GM12878 (cell line): Measurements from ENCODE around the gene DNAH1. TPM values are rescaled to one million over a fixed set of nuclear protein-coding genes. Genes with fewer than 3 reads are reported as not detected.

ENCODE experiments used
- ATAC-seq: fragments of 200-7000 bp; cut with Tn5 transposase; 3 replicates; pipeline ENCODE4 v1.9.1; 2020; ENCODE audit warnings: mild to moderate bottlenecking, moderate library complexity
- BruUV-seq: library from RNA; stranded (reverse); fragments of 400-500 nt; replicated peaks from 2 replicates; lab custom pipeline; 2021; lab: Mats Ljungman, UMichigan
- CTCF ChIA-PET: fragments of 300-600 bp; sonication (Branson Sonifier 250); formaldehyde crosslinking; extraction: SDS; loops from one replicate; lab custom pipeline; 2021; ENCODE audit warnings: inconsistent platforms; lab: Yijun Ruan, JAX
- POLR2A ChIA-PET: fragments of 350-600 bp; formaldehyde crosslinking; extraction: SDS; loops from one replicate; lab custom pipeline; 2021; ENCODE audit warnings: inconsistent platforms; lab: Charles Lee
- RAD21 ChIA-PET: fragments of 300-600 bp; sonication (Branson Sonifier 250); formaldehyde crosslinking; loops from one replicate; lab custom pipeline; 2023; ENCODE audit warnings: antibody characterized with exemption; ENCODE audit not compliant: unreplicated experiment; lab: Charles Lee
- SMC1A ChIA-PET: fragments of 300-600 bp; sonication (Branson Sonifier 250); formaldehyde crosslinking; loops from one replicate; lab custom pipeline; 2023; ENCODE audit not compliant: unreplicated experiment, uncharacterized antibody; lab: Charles Lee
- DNase-seq: peaks from one replicate; pipeline ENCODE4 v3.0.0-alpha.2; 2011; ENCODE audit warnings: low read depth, low spot score
- FAIRE-seq: peaks from 3 replicates; lab custom pipeline; 2011; peaks lifted over from hg19 to GRCh38; lab: Jason Lieb, UNC
- H2AFZ ChIP-seq: 2 replicates; pipeline ENCODE4 v1.6.0; 2011; ENCODE audit warnings: low read depth, low read length, control low read depth; ENCODE audit not compliant: control insufficient read depth
- H3K27ac ChIP-seq: 2 replicates; pipeline ENCODE4 v1.5.1; 2011; ENCODE audit warnings: control low read depth; ENCODE audit not compliant: control insufficient read depth, insufficient read depth
- H3K27me3 ChIP-seq, 2 experiments: replicated peaks in 1 of 2; 2 replicates each; pipeline versions ENCODE4 v1.6.0 to v1.6.1; 2011; ENCODE audit warnings: low read length in 1 of 2; ENCODE audit not compliant: control insufficient read depth in 2 of 2, insufficient read depth in 2 of 2
- H3K36me3 ChIP-seq, 2 experiments: 2 replicates each; pipeline ENCODE4 v1.5.1; 2011; ENCODE audit warnings: low read length in 1 of 2; ENCODE audit not compliant: control insufficient read depth in 2 of 2, insufficient read depth in 2 of 2
- H3K4me1 ChIP-seq: 2 replicates; pipeline ENCODE4 v1.6.1; 2011; ENCODE audit warnings: mild to moderate bottlenecking, low read length, moderate library complexity, mixed read lengths; ENCODE audit not compliant: control insufficient read depth, insufficient read depth
- H3K4me2 ChIP-seq: 2 replicates; pipeline ENCODE4 v1.6.0; 2011; ENCODE audit warnings: control low read depth; ENCODE audit not compliant: control insufficient read depth, insufficient read depth
- H3K4me3 ChIP-seq: fragments of 200-600 bp; sonication (generic); 2 replicates; pipeline ENCODE4 v1.5.1; 2016
- H3K79me2 ChIP-seq: 2 replicates; pipeline ENCODE4 v1.6.0; 2011; ENCODE audit warnings: low read length; ENCODE audit not compliant: control insufficient read depth, insufficient read depth
- H3K9ac ChIP-seq: 2 replicates; pipeline ENCODE4 v1.8.0; 2011; ENCODE audit warnings: low read length, control low read depth, mixed read lengths; ENCODE audit not compliant: control insufficient read depth, insufficient read depth
- H3K9me3 ChIP-seq: replicated peaks from 3 replicates; pipeline ENCODE4 v1.5.1; 2011; ENCODE audit warnings: mild to moderate bottlenecking, low read length; ENCODE audit not compliant: control insufficient read depth, insufficient read depth
- H4K20me1 ChIP-seq: 2 replicates; pipeline ENCODE4 v1.6.0; 2011; ENCODE audit not compliant: control insufficient read depth, insufficient read depth
- GABPA ChIP-seq: IDR thresholded peaks from 2 replicates; pipeline ENCODE4 v1.6.1; 2014; ENCODE audit warnings: antibody characterized with exemption, low read depth, mild to moderate bottlenecking, inconsistent platforms
- TARDBP ChIP-seq: IDR thresholded peaks from 2 replicates; pipeline ENCODE4 v1.6.1; 2016; ENCODE audit warnings: borderline replicate concordance
- TBL1XR1 ChIP-seq: IDR thresholded peaks from 2 replicates; pipeline ENCODE4 v1.6.1; 2012; ENCODE audit warnings: low read depth, low read length, improper control_type of control experiment
- TCF3 ChIP-seq: IDR thresholded peaks from 2 replicates; pipeline ENCODE4 v1.6.1; 2012; ENCODE audit warnings: low read depth, mild to moderate bottlenecking, low read length, borderline replicate concordance; ENCODE audit not compliant: insufficient read depth
- TCF7 ChIP-seq: IDR thresholded peaks from 2 replicates; pipeline ENCODE4 v1.6.1; 2014; ENCODE audit warnings: antibody characterized with exemption, borderline replicate concordance
- YBX1 ChIP-seq: fragments of 450-650 bp; IDR thresholded peaks from 2 replicates; pipeline ENCODE4 v1.6.1; 2016; ENCODE audit warnings: antibody characterized with exemption
- WGBS: methylation state at CpG from one replicate; pipeline ENCODE4 v1.1.6; 2016; ENCODE audit warnings: low lambda C conversion rate; ENCODE audit not compliant: insufficient replicate concordance, insufficient coverage; ENCODE audit errors: missing lambda C conversion rate; 5-methylcytosine and 5-hydroxymethylcytosine counted together
- in situ Hi-C: fragments of 300-500 bp; cut with MboI; formaldehyde crosslinking; loops from 9 replicates; pipeline ENCODE4 v1.14.3; 2018; ENCODE audit warnings: mixed read lengths
- intact Hi-C: fragments of 100-400 bp; cut with micrococcal nuclease; formaldehyde crosslinking; loops from one replicate; pipeline ENCODE4 v1.14.2; 2022; ENCODE audit not compliant: unreplicated experiment
- polyA plus RNA-seq, 11 experiments: library from polyadenylated mRNA; depleted of rRNA in 4 of 11; unstranded in 6 of 11; stranded (reverse) in 5 of 11; fragments of >200 nt; fragmentation: Nextera tagmentation in 4 of 11; fragmentation: Illumina TruSeq in 1 of 11; extraction: Ambion mirVana in 4 of 11; extraction: Trizol in 1 of 11; gene quantifications; 1 replicate in 1 of 11; 2 replicates in 10 of 11; pipeline versions ENCODE4 v1.2.1 to v1.2.3, GENCODE V29; 2011 to 2016; ENCODE audit warnings: inconsistent platforms in 2 of 11, missing spikeins in 2 of 11, low read depth in 1 of 11
- total RNA-seq, 4 experiments: library from RNA; depleted of rRNA in 3 of 4; stranded (reverse); fragments of >200 nt in 3 of 4; fragmentation: Illumina TruSeq in 1 of 4; extraction: Trizol in 1 of 4; gene quantifications; 2 replicates each; pipeline versions ENCODE4 v1.2.1 to v1.2.3, GENCODE V29; 2013 to 2021
- TF ChIP-seq, protein P1 (sequence below): fragments of 450-650 bp; IDR thresholded peaks from 2 replicates; pipeline ENCODE4 v1.6.1; 2017; ENCODE audit warnings: antibody characterized with exemption, mild to moderate bottlenecking, moderate library complexity

Gene DNAH1
- total and polyA plus RNA-seq, 10 of the 15 experiments (the other 5 are each of a cell fraction or from before 2014, with no cell fraction given): 0.31 to 5.8 (median 2.7) TPM

DNA sequence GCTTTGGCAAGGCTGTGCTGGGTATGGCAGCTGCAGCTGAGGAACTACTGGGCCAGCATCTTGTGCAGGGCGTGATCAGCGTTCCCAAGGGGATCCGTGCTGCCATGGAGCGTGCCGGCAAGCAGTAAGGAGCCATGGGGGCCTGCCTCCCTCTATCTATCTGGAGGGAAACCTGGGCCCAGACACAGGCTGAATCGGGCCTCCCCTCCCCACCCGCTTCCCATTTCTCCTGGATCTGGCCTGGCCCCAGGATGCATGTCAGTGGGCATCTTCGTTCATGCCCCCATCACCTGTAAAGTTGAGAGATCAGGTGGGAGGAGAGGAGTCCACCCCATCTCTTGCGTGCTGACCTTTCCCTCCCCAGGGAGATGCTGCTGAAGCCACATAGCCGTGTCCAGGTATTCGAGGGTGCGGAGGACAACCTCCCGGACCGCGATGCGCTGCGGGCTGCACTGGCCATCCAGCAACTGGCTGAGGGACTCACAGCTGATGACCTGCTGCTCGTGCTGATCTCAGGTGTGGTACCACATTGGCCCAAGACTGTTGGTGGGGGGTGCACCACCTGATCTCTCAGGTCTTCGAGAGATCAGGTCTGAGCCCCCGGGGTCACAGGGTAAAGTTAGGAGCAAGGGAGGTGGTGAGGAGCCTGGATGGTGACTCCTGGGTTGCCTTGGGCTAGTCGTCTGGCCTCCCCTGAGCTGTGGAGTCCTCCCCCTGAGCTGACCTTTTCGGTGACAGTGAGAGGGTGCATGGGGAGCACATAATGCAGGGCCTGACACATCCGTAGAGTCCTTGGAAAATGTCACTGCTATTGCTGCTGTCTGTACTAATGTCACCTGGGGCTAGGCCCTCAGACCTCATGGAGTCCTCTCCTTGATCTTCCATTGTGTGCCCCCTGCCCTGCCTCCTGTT lies 25.3 kb upstream of the DNAH1 start:
- H3K4me2 ChIP-seq: no peak overlapping the region
- BruUV-seq: no TSS peak
- in situ Hi-C loops (loop anchor here (5.0 kb wide), 1 partner anchor 51 kb away; no protein-coding TSS in a partner anchor), intact Hi-C loops (loop anchor here (1.0 to 5.0 kb wide), 3 partner anchors 48 to 156 kb away; partner anchors contain the start of gene SEMA3G)
- H3K9me3 ChIP-seq: no peaks in the 10 kb centered on the region
- H3K36me3 ChIP-seq: peaks cover 3 to 6% of the 10 kb centered on the region in 2 experiments; a peak in 3 of 4 replicates
- H2AFZ ChIP-seq: no peak overlapping the region
- no peaks in the 10 kb centered on the region for H4K20me1 ChIP-seq
- no peaks in the 10 kb centered on the region for H3K27me3 ChIP-seq
- no peak overlapping the region for H3K4me3 ChIP-seq
- H3K27ac ChIP-seq: no peak overlapping the region
- ChIA-PET RAD21 (interaction anchor here (0.7 to 7.5 kb wide), 5 partner anchors 10 to 94 kb away, joined by 3 to 131 read pairs (median 3); no protein-coding TSS in a partner anchor), SMC1A (interaction anchor here (1.0 to 6.1 kb wide), 6 partner anchors 12 to 95 kb away, joined by 3 to 159 read pairs (median 5); partner anchors contain the start of gene WDR82), POLR2A (interaction anchor here (1.2 to 3.7 kb wide), 2 partner anchors 9 to 13 kb away, joined by 4 to 48 read pairs; partner anchors contain the start of gene WDR82), CTCF (interaction anchor here (0.9 to 19.0 kb wide), 12 partner anchors 9 to 157 kb away, joined by 3 to 451 read pairs (median 6); no protein-coding TSS in a partner anchor)
- FAIRE-seq (no peak), ATAC-seq (no peak), DNase-seq (no peak)
- H3K4me1 ChIP-seq: peaks cover 11% of the 10 kb centered on the region
- WGBS: 79% methylated on average over 22 of the region's 23 CpGs
- H3K9ac ChIP-seq: no peak overlapping the region
- no peak for TF ChIP-seq TARDBP
- no peak for TF ChIP-seq TCF7
- TF ChIP-seq TCF3: no peak
- TF ChIP-seq, protein P1, sequence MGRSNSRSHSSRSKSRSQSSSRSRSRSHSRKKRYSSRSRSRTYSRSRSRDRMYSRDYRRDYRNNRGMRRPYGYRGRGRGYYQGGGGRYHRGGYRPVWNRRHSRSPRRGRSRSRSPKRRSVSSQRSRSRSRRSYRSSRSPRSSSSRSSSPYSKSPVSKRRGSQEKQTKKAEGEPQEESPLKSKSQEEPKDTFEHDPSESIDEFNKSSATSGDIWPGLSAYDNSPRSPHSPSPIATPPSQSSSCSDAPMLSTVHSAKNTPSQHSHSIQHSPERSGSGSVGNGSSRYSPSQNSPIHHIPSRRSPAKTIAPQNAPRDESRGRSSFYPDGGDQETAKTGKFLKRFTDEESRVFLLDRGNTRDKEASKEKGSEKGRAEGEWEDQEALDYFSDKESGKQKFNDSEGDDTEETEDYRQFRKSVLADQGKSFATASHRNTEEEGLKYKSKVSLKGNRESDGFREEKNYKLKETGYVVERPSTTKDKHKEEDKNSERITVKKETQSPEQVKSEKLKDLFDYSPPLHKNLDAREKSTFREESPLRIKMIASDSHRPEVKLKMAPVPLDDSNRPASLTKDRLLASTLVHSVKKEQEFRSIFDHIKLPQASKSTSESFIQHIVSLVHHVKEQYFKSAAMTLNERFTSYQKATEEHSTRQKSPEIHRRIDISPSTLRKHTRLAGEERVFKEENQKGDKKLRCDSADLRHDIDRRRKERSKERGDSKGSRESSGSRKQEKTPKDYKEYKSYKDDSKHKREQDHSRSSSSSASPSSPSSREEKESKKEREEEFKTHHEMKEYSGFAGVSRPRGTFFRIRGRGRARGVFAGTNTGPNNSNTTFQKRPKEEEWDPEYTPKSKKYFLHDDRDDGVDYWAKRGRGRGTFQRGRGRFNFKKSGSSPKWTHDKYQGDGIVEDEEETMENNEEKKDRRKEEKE: no peak
- no peak for TF ChIP-seq TBL1XR1
- no peak for TF ChIP-seq GABPA
- no peak for TF ChIP-seq YBX1
- peaks cover 18% of the 10 kb centered on the region for H3K79me2 ChIP-seq
